Activated naive CD8-positive, alpha-beta T cell (primary cell): ENCODE results near the gene CBL.
"Not testable (repeated sequence)": the region's sequence is repeated elsewhere in the genome, so short reads cannot be mapped to it uniquely, and the experiment has no call there.

Experiments used
- H3K27ac Mint-ChIP-seq: one replicate; pipeline ENCODE4 v1.8.0; 2021; ENCODE audit warnings: mixed read lengths
- H3K27me3 Mint-ChIP-seq: one replicate; pipeline ENCODE4 v1.8.0; 2021; ENCODE audit warnings: mixed read lengths
- H3K36me3 Mint-ChIP-seq: one replicate; pipeline ENCODE4 v1.8.0; 2021; ENCODE audit warnings: mixed read lengths
- H3K4me1 Mint-ChIP-seq: one replicate; pipeline ENCODE4 v1.8.0; 2021; ENCODE audit warnings: low read depth, mixed read lengths
- H3K4me3 Mint-ChIP-seq: one replicate; pipeline ENCODE4 v1.8.0; 2021; ENCODE audit warnings: mild to moderate bottlenecking, mixed read lengths
- H3K9me3 Mint-ChIP-seq: one replicate; pipeline ENCODE4 v1.8.0; 2021; ENCODE audit warnings: low read depth, mixed read lengths

The CBL gene

DNA sequence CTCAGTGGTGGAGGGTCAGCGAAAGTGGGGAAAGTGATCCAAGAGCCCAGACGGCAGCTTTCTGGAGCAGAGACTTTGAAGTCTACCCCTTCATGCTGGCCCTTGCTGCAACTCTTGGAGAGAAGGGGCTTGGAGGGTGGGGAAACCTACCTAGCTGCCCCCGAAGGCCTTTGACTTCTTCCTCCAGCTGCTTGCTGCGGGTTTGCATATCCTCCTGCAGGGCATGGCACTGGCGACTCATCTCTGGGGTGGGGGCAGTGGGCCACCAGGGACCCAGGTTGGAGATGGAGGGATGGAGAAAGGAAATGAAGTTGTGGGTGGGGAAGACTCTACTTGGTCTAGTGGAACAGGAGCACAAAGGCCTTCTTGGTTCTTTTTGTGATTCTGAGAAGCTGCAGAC is 13.1 kb upstream of the CBL start:
- Mint-ChIP-seq H3K27ac (no peak overlapping the region), H3K4me3 (no peak overlapping the region), H3K4me1 (peaks cover 4% of the 10 kb centered on the region), H3K27me3 (no peaks in the 10 kb centered on the region), H3K36me3 (no peaks in the 10 kb centered on the region), H3K9me3 (no peaks in the 10 kb centered on the region)

DNA sequence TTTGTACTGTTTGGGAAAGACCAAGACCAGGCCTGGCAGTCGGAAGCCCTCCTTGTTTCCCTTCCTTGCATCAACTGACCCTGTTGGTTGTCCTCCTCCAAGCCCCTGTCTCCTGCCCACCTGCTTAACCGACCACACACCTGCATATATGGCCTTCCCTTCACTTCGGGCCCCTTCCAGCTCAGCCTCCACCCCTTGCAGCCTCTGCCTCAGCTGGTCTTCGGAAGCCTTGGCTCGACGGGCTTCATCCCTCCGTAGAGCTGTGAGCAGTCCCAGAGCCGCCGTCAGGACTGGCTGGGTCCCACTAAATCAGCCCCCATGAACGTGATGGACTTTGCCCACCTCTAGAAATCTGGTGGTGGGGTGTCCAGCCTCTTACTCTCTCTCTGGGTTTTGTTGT is 12.5 kb upstream of the CBL start:
- Mint-ChIP-seq H3K27ac (no peak overlapping the region), H3K36me3 (no peaks in the 10 kb centered on the region), H3K9me3 (no peaks in the 10 kb centered on the region), H3K4me1 (peaks cover 4% of the 10 kb centered on the region), H3K4me3 (no peak overlapping the region), H3K27me3 (no peaks in the 10 kb centered on the region)

DNA sequence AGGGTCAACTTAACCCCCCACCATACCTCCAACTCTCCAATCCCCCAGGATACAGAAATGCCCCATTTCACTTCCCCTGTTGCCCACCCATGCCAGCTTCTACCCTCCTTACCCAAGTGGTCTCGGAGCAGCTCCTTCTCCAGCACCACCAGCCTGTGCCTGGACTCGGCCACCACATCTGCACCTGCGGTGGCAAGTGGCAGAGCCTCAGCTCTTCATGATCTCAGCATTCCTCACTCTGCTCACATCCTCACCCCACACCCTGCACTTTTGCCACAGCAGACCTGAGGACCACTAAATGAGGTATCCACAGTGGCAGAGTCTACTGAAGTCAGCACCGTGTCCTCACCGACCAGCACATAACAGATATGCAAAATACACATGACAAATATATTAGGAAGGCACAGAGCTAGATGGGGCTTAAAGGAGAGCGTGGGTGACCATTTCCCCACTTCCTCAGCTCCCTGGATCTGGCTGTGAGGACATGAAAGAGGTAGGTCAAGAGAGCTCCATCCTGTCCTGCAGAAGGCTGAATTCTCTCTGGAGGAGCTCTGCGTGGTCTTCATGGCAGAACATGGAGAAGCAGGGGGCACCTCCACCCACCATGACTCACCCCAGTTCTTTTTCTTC is 11.2 kb upstream of the CBL start:
- peaks cover 4% of the 10 kb centered on the region for H3K4me1 Mint-ChIP-seq
- no peak overlapping the region for H3K4me3 Mint-ChIP-seq
- no peaks in the 10 kb centered on the region for H3K36me3 Mint-ChIP-seq
- H3K9me3 Mint-ChIP-seq = no peaks in the 10 kb centered on the region
- no peak overlapping the region for H3K27ac Mint-ChIP-seq
- H3K27me3 Mint-ChIP-seq = no peaks in the 10 kb centered on the region

DNA sequence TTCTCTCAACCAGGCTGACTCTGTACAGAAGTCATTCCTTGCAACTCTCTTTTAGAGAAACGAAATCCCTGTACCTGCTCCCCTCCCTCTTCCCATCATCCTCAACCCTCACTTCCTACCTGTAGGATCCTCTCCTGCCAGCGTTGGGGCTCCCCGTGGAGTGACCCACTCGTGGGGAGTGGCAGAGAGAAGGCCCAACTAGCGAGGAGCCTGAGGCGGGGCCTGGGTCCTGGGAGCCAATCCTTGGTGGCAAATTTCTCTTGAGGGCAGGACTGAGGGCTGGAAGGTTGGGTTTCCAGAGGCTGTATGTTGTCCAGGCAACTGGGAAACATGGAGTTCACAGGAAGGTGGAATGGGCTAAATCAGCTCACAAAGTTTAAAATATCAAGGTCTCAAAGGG is 10.5 kb upstream of the CBL start:
- Mint-ChIP-seq H3K36me3 (no peaks in the 10 kb centered on the region), H3K27me3 (no peaks in the 10 kb centered on the region), H3K27ac (no peak overlapping the region), H3K4me3 (no peak overlapping the region), H3K9me3 (no peaks in the 10 kb centered on the region), H3K4me1 (peaks cover 4% of the 10 kb centered on the region)

DNA sequence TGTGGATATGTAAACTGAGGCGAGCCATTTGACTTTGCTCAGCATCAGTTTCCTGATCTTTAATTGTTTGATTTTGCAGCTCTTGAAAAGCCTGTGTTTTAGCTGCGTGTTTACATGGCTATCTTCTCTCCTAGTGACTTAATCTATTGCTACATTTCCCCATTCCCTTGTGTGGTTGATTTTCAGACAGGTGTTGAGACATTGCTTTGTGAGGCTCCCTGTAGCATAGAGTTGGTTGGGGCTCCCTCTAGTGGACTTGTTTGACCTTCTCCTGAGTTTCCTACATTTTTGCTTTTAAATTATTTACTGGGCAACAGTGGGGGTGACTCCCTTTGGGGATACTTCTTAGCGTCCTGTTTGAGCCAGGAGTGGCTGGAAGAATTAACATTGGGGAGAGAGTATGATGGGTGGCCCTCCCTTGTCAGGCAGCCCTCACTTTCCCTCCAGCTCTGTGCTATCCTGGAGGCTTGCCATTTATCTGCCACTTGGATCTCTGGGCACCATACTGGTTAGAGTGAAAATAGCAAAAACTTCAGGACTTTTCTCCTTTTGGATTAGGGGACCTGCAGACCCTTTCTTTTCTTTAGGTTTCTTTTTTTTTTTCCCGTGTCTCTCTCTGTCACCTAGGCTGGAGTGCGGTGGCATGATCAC is 9.2 kb upstream of the CBL start:
- no peaks in the 10 kb centered on the region for H3K36me3 Mint-ChIP-seq
- peaks cover 4% of the 10 kb centered on the region for H3K4me1 Mint-ChIP-seq
- no peak overlapping the region for H3K4me3 Mint-ChIP-seq
- no peak overlapping the region for H3K27ac Mint-ChIP-seq
- H3K27me3 Mint-ChIP-seq = no peaks in the 10 kb centered on the region
- no peaks in the 10 kb centered on the region for H3K9me3 Mint-ChIP-seq

DNA sequence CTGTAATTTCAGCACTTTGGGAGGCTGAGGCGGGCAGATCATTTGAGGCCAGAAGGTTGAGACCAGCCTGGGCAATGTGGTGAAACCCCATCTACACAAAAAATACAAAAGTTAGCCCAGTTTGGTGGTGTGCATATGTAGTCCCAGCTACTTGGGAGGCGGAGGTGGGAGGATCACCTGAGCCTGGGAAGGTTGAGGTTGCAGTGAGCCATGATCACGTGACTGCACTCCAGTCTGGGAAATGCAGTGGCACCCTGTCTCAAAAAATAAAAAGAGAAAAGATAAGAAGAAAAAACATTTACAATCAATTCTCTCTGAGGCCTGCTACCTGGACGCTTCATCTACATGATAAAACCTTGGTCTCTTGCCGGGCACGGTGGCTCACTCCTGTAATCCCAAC is 7.2 kb upstream of the CBL start:
- Mint-ChIP-seq H3K4me1 (peaks cover 4% of the 10 kb centered on the region), H3K27ac (no peak overlapping the region), H3K4me3 (no peak overlapping the region), H3K36me3 (no peaks in the 10 kb centered on the region), H3K9me3 (no peaks in the 10 kb centered on the region), H3K27me3 (no peaks in the 10 kb centered on the region)

DNA sequence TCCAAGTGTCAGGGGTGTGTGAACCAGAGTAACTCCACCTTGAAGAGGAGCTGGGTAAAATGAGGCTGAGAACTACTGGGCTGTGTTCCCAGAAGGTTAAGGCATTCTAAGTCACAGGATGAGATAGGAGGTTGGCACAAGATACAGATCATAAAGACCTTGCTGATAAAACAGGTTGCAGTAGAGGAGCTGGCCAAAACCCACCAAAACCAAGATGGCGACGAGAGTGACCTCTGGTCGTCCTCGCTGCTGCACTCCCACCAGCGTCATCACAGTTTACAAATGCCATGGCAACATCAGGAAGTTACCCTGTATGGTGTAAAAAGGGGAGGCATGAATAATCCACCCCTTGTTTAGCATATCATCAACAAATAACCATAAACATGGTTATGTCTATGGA is 4.9 kb upstream of the CBL start:
- H3K27me3 Mint-ChIP-seq, H3K9me3 Mint-ChIP-seq, H3K36me3 Mint-ChIP-seq, H3K4me1 Mint-ChIP-seq, H3K27ac Mint-ChIP-seq, H3K4me3 Mint-ChIP-seq: not testable (repeated sequence)

DNA sequence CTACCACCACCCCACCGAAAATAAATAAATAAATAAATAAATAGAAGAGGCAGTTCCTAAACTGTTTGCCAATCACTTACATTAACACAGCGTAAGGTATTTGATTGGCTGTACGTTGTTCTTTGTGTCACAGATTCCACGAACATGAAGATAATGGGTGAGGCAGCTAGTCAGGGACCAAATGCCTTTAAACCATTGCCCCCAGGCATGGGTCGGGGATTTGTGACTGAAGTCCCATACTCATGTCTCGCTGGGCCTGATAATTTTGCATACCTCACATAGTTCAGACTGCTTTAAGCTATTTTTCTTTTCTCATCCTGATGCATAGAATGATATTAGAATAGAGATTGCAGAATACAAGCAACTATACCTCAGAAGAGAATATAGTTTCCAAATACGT is 3.6 kb upstream of the CBL start:
- H3K4me3 Mint-ChIP-seq = no peak overlapping the region
- H3K9me3 Mint-ChIP-seq = no peaks in the 10 kb centered on the region
- no peak overlapping the region for H3K27ac Mint-ChIP-seq
- H3K36me3 Mint-ChIP-seq = no peaks in the 10 kb centered on the region
- H3K27me3 Mint-ChIP-seq = no peaks in the 10 kb centered on the region
- H3K4me1 Mint-ChIP-seq = peaks cover 11% of the 10 kb centered on the region

DNA sequence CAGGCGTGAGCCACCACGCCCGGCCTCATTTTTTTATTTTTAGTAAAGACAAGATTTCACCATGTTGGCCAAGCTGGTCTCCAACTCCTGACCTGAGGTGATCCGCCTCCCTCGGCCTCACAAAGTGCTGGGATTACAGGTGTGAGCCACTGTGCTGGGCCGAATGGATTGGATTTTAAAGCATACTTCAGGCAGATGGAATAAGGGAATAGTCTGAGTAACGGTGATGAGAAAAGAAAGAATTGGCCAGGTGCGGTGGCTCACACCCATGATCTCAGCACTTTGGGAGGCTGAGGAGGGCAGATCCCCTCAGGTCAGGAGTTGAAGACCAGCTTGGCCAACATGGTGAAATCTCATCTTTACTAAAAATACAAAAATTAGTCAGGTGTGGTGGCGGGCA is 2.1 kb upstream of the CBL start:
- H3K9me3 Mint-ChIP-seq = no peaks in the 10 kb centered on the region
- no peak overlapping the region for H3K27ac Mint-ChIP-seq
- H3K4me3 Mint-ChIP-seq = no peak overlapping the region
- no peaks in the 10 kb centered on the region for H3K36me3 Mint-ChIP-seq
- H3K27me3 Mint-ChIP-seq = no peaks in the 10 kb centered on the region
- H3K4me1 Mint-ChIP-seq = peaks cover 23% of the 10 kb centered on the region

DNA sequence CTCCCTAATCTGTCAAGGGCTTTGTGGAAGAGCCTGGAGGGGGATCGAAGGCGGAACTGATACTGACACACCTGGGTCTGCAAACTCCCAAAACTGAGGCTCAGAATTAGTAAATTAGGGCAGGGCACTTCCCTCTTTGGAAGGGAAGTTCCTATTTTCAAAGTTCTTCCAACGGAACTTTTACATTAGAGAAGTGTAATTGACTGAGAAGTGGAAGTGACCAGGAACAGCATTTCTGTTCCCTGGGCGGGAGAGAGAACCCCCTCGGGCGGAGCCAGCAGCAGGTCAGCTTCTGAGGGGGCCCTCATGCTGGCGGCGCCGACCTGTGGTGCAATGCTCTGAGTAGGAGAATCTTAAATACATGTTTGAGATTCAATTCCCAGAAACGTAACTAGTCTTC is 1.1 kb upstream of the CBL start:
- Mint-ChIP-seq H3K27ac (no peak overlapping the region), H3K9me3 (no peaks in the 10 kb centered on the region), H3K36me3 (no peaks in the 10 kb centered on the region), H3K4me3 (peak overlapping the region; percentile 63), H3K27me3 (no peaks in the 10 kb centered on the region), H3K4me1 (peaks cover 31% of the 10 kb centered on the region)

DNA sequence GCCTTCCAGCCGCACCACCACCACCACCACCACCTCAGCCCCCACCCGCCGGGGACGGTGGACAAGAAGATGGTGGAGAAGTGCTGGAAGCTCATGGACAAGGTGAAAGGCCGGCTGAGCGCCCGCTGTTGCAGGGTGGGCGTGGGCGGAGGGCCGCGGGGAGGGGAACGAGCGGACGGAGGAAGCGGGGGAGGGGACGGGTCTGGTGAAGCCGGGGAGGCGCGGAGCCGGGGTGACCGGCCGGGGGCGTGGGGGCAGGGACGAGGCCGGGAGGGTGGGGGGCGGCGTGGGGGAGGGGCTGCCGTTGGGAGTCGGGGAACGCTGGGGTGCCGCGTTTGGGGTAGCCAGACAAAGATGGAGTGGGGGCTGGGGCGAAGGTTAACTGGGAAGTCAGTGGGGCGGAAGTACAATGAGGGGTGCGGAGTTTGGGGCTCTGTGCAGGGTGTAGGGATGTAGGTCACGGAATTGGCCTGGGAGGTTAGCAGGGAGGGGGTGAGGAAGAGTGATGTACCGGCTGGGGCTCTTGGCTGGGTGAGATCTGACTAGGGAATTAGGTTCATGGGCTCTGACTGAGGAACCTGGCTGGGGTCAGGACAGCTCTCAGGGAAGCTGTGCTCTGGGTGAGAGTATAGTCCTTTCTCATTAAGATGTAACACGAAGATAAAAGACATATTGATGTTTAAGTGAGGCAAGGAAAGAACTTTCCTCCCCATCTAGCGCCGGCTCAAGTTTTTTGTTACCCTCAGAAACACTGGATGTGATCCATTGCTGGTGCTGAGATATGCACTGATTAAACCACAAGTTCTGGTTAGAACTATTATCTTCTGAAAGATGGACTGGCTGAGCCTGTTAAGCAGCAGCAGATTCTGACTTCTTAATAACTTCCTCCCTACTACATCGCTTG is 624 bp downstream of the CBL start:
- Mint-ChIP-seq H3K27me3 (no peaks in the 10 kb centered on the region), H3K36me3 (no peaks in the 10 kb centered on the region), H3K4me3 (peak overlapping the region; percentile 99), H3K27ac (peak overlapping the region; percentile 94), H3K4me1 (peaks cover 38% of the 10 kb centered on the region), H3K9me3 (no peaks in the 10 kb centered on the region)

DNA sequence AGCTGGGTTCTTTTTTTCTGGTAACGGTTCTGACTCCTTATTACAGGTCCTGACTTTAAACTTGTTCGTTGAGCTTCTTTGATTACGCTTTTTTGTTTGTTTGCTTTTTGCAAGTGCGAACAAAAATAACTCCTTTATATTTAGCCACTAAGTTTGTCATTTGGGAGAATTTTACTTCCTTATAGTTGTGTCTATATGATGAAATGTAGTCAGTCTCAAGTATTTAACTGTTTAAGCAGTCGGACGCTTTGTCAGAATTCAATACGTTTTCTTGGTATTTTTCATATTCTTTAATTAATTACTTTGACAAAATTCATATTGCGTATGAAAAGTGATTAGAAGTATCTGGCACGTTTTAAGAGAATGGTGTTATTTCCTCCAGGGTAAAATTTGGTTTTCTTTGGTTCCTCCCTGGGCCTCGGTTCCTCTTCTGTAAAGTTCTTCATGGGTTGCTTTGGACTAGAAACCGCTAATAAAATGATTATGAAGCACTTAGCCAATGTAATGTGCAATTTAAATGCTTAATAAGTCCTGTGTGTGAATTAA is 1.3 kb downstream of the CBL start:
- Mint-ChIP-seq H3K27ac (peak overlapping the region; percentile 94), H3K36me3 (no peaks in the 10 kb centered on the region), H3K4me1 (peaks cover 38% of the 10 kb centered on the region), H3K27me3 (no peaks in the 10 kb centered on the region), H3K4me3 (peak overlapping the region; percentile 99), H3K9me3 (no peaks in the 10 kb centered on the region)

DNA sequence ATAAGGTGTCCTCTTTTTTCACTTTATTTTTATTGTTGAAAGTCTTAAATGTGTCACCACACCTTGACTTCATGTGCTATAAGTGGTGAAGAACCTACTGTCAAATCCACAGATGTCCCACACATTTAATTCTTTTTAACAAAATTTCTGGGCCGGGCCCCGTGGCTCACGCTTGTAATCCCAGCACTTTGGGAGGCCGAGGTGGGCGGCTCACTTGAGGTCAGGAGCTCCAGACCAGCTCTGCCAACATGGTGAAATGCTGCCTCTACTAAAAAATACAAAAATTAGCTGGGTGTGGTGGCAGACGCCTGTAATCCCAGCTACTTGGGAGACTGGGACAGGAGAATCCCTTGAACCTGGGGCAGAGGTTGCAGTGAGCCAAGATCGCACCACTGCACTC is 3.0 kb downstream of the CBL start:
- H3K27ac Mint-ChIP-seq = no peak overlapping the region
- no peaks in the 10 kb centered on the region for H3K36me3 Mint-ChIP-seq
- H3K4me3 Mint-ChIP-seq = peak overlapping the region; percentile 52
- no peaks in the 10 kb centered on the region for H3K9me3 Mint-ChIP-seq
- H3K4me1 Mint-ChIP-seq = peaks cover 48% of the 10 kb centered on the region
- H3K27me3 Mint-ChIP-seq = no peaks in the 10 kb centered on the region

DNA sequence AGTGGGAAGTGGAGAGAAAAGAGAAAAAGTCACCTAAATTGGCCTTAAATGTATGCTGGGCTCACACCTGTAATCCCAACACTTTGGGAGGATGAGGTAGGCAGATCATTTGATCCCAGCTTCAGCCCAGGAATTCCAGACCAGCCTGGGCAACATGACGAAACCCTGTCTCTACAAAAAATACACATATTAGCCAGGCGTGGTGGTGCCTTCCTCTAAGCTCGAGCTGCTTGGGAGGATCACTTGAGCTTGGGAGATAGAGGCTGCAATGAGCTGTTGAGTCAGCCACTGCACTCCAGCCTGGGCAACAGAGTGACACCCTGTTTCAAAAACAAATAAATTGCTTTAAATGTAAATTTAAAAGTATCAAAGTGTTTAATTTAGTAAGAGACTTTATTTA is 3.9 kb downstream of the CBL start:
- Mint-ChIP-seq H3K4me1 (peaks cover 57% of the 10 kb centered on the region), H3K36me3 (no peaks in the 10 kb centered on the region), H3K9me3 (no peaks in the 10 kb centered on the region), H3K27ac (no peak overlapping the region), H3K4me3 (no peak overlapping the region), H3K27me3 (no peaks in the 10 kb centered on the region)

DNA sequence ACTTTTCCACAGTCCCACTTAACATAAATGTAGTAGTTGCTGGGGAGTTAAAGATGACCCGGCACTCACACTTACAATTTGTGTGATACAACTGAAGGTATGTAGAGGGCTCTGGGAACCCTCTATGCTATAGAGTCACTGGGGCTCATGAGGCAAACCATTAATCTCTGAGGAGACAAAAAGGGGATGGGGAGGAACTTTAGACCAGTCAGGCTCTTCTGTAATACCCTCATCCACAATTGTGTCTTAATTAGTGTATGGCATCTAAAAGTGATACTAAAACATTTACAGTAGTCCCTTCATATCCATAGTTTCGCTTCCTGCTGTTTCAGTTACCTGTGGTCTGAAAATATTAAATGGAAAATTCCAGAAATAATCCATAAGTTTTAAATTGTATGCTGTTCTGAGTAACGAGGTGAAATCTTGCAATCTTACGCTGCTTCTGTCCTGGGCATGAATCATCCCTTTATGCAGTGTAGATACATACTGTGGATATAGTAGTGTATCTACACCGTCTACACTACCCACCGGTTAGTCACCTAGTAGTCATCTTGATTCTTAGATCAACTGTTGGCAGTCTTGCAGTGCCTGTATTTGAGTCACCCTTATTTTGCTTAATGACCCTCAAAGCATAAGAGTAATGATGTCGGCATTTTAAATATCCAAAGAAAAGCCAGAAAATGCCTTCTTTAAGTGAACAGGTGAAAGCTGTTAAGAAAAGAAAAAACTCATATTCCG is 12.2 kb downstream of the CBL start:
- Mint-ChIP-seq H3K27me3 (no peaks in the 10 kb centered on the region), H3K9me3 (no peaks in the 10 kb centered on the region), H3K4me1 (peaks cover 65% of the 10 kb centered on the region), H3K36me3 (no peaks in the 10 kb centered on the region), H3K4me3 (no peak overlapping the region), H3K27ac (peak overlapping the region; percentile 91)
